ENCODE measurements around the gene ACTR2. TPM values are rescaled to one million over a fixed set of nuclear protein-coding genes. Genes with fewer than 3 reads are reported as not detected.
A peak's percentile ranks its signal among the peaks of the same experiment; 100 is the strongest.

The ACTR2 gene
- total and polyA plus RNA-seq, 2 of the 13 experiments (the other 11 are each of a cell fraction or from before 2014, with no cell fraction given) = 51.2 to 100 TPM

DNA sequence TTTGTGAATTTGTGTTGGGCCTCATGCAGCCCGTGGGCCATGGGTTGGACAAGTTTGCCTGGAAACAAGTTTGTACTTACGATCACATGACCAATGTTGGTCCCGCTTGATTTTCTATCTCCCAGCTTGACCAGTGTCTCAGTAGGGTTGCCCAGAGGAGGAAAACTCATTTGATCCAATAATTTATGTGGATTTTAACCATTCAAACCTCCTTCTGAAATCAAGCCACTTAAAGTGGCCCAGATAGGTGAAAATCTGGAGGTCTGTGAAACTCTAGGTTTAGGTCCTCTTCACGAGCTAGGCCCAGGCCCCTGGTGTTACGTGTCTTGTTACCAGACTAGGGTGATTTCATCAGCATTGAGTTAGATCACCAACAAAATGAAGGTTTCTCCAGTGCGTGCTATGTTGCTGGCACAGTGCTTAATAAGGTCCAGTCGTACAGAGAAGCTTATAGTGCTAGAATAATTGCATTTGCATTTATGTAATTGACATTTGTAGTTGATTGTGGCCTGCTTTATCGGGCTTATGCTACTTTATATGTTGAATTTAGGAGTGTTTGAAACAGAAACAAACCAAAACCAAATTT is 4.4 kb downstream of the ACTR2 start:
- peaks cover 3 to 11% of the 10 kb centered on the region in 2 experiments; a peak in 4 of 5 replicates for H3K36me3 ChIP-seq (replicated peaks in 1 of 2; ENCODE audit: control insufficient read depth in 1 of 2, insufficient read depth in 2 of 2, low read length in 2 of 2)
- no peak for FAIRE-seq
- TF ChIP-seq RFX5 (IDR thresholded peaks at IDR 0.05; ENCODE audit: low read depth, low read length) (0 out of 2 replicates have a peak, but pooled peaks have one; percentile 42), MBNL3 (CRISPR knock-in tag; conservative IDR thresholded peaks at IDR 0.05) (no peak), HNRNPH1 (optimal IDR thresholded peaks at IDR 0.05; ENCODE audit: low read depth, low read length) (no peak), POLR2A (IDR thresholded peaks at IDR 0.05; ENCODE audit: insufficient read depth in 1 of 2, low read depth in 2 of 2, low read length in 2 of 2) (0 out of 4 replicates have a peak, but pooled peaks of 1 of the 2 experiments have one; percentile 17), RBFOX2 (IDR thresholded peaks at IDR 0.05; ENCODE audit: low read depth, low read length) (0 out of 2 replicates have a peak, but pooled peaks have one; percentile 19), ZFY (CRISPR knock-in tag; IDR thresholded peaks at IDR 0.05) (0 out of 2 replicates have a peak, but pooled peaks have one; percentile 22)
- H3K4me3 ChIP-seq (replicated peaks in 1 of 3; ENCODE audit: insufficient read depth in 1 of 3, low read depth in 2 of 3, low read length in 3 of 3) = no peak overlapping the region
- no peaks in the 10 kb centered on the region for H3K9me3 ChIP-seq (ENCODE audit: low read length)
- ATAC-seq = no peak
- POLR2A ChIA-PET = no interaction called here
- WGBS (ENCODE audit: low lambda C conversion rate) = 92% methylated on average over 8 of the region's 8 CpGs
- H3K4me1 ChIP-seq (ENCODE audit: insufficient read depth, low read length) = peaks cover 29% of the 10 kb centered on the region
- no peak for DNase-seq (ENCODE audit: low spot score)
- in situ Hi-C loops (cut with HindIII; ENCODE audit: extremely low pct_ligation_motif_present, low pct_unique_long_range_greater_than_20kb) = no loop called here
- peaks cover 87% of the 10 kb centered on the region for H3K79me2 ChIP-seq (ENCODE audit: insufficient read depth, low read length)
- peaks cover 10% of the 10 kb centered on the region for H4K20me1 ChIP-seq (ENCODE audit: insufficient read depth, low read length)
- intact Hi-C loops (cut with micrococcal nuclease; ENCODE audit: unreplicated experiment) = no loop called here
- peaks cover 0 to 3% of the 10 kb centered on the region in 2 experiments; a peak in 1 of 5 replicates for H3K27me3 ChIP-seq (ENCODE audit: control insufficient read depth in 1 of 2, insufficient read depth in 2 of 2, low read length in 2 of 2)
- 0 out of 2 replicates have a peak overlapping the region, but pooled peaks have one; percentile 26 for H3K4me2 ChIP-seq (ENCODE audit: low read depth, low read length)
- no peak overlapping the region for H3K27ac ChIP-seq (ENCODE audit: extremely low read length, insufficient read depth, low read length)
- CTCF ChIA-PET (ENCODE audit: low intra/inter-chr PET ratio, low total read pairs) = no interaction called here
- no peak overlapping the region for H3K9ac ChIP-seq (ENCODE audit: insufficient read depth, low read depth, low read length)
- no TSS peak for BruUV-seq (replicated peaks)
- H2AFZ ChIP-seq (ENCODE audit: low read length) = no peak overlapping the region

DNA sequence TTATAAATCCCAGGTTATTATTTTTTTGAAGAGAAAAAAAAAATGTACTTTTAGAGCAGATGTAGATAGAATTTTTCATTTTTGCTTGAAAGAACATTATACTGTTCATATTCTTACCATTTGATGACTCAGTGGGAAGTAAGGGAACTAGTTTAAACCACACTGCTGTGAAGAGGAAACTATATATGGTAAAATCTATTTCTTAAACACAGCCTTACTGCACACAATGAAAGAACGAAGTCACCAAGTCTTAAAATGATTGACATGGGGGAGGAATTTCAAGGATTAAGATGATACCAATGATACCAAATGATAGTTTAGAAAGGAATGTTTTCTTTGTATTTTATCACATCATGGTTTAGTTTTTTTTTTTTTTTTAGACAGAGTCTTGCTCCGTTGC is 5.0 kb downstream of the ACTR2 start:
- no peaks in the 10 kb centered on the region for H3K9me3 ChIP-seq (ENCODE audit: low read length)
- H3K4me3 ChIP-seq (replicated peaks in 1 of 3; ENCODE audit: insufficient read depth in 1 of 3, low read depth in 2 of 3, low read length in 3 of 3) = no peak overlapping the region
- WGBS (ENCODE audit: low lambda C conversion rate) = 91% methylated on average over 2 of the region's 2 CpGs
- ChIA-PET CTCF (ENCODE audit: low intra/inter-chr PET ratio, low total read pairs) (no interaction called here), POLR2A (no interaction called here)
- DNase-seq (ENCODE audit: low spot score) = no peak
- H3K27ac ChIP-seq (ENCODE audit: extremely low read length, insufficient read depth, low read length) = no peak overlapping the region
- H2AFZ ChIP-seq (ENCODE audit: low read length) = no peak overlapping the region
- no peak for FAIRE-seq
- peaks cover 29% of the 10 kb centered on the region for H3K4me1 ChIP-seq (ENCODE audit: insufficient read depth, low read length)
- intact Hi-C loops (cut with micrococcal nuclease; ENCODE audit: unreplicated experiment) = no loop called here
- H3K9ac ChIP-seq (ENCODE audit: insufficient read depth, low read depth, low read length) = no peak overlapping the region
- H4K20me1 ChIP-seq (ENCODE audit: insufficient read depth, low read length) = peaks cover 10% of the 10 kb centered on the region
- no peaks in the 10 kb centered on the region; a peak in 1 of 5 replicates for H3K27me3 ChIP-seq (ENCODE audit: control insufficient read depth in 1 of 2, insufficient read depth in 2 of 2, low read length in 2 of 2)
- no peak for ATAC-seq
- BruUV-seq (replicated peaks) = no TSS peak
- TF ChIP-seq SNRNP70 (IDR thresholded peaks at IDR 0.05; ENCODE audit: low read depth, low read length) = no peak
- TF ChIP-seq ADNP (CRISPR knock-in tag; IDR thresholded peaks at IDR 0.05) = no peak
- no peak for TF ChIP-seq SKI (IDR thresholded peaks at IDR 0.05; ENCODE audit: partially characterized antibody)
- no peak for TF ChIP-seq NR2F1 (CRISPR knock-in tag; IDR thresholded peaks at IDR 0.05)
- H3K4me2 ChIP-seq (ENCODE audit: low read depth, low read length) = no peak overlapping the region
- H3K36me3 ChIP-seq (replicated peaks in 1 of 2; ENCODE audit: control insufficient read depth in 1 of 2, insufficient read depth in 2 of 2, low read length in 2 of 2) = peaks cover 3 to 11% of the 10 kb centered on the region in 2 experiments; a peak in 4 of 5 replicates
- in situ Hi-C loops (cut with HindIII; ENCODE audit: extremely low pct_ligation_motif_present, low pct_unique_long_range_greater_than_20kb) = no loop called here
- H3K79me2 ChIP-seq (ENCODE audit: insufficient read depth, low read length) = peaks cover 89% of the 10 kb centered on the region

Data from HepG2 (cell line).